GM19043 (cell line): ENCODE results near the gene CA5B.
"Not testable (repeated sequence)": the region's sequence is repeated elsewhere in the genome, so short reads cannot be mapped to it uniquely, and the experiment has no call there.

Experiments used
- ATAC-seq: cut with Tn5 transposase; IDR thresholded peaks from one replicate; pipeline ENCODE4 v1.9.1; 2021; ENCODE audit warnings: low read depth; ENCODE audit not compliant: unreplicated experiment

The CA5B gene

DNA sequence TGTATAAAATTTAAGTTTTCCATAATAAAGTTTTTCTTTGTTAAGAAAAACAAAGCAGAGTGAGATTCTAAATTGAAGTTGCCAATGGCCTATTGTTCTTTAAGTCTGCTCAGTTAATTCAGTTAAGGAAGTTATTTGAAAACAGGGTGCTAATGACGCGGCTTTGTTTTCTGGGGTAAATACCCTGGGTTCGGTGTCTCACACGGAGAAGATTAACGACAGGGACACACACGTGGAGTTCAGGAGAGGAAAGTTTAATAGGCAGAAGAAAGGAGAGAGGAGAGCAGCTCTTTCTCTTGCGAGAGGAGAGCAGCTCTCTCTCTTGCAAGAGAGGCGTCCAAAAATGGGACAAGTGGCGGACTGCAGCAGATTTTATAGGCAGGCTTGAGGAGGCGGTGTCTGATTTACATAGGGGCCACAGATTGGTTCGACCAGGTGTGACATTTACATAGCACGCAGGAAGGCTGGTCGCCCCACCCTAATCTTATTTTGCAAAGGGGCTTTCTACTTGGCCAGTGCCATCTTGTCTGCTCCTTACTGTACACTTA, 9.6 kb downstream of the CA5B start:
- ATAC-seq: no peak

DNA sequence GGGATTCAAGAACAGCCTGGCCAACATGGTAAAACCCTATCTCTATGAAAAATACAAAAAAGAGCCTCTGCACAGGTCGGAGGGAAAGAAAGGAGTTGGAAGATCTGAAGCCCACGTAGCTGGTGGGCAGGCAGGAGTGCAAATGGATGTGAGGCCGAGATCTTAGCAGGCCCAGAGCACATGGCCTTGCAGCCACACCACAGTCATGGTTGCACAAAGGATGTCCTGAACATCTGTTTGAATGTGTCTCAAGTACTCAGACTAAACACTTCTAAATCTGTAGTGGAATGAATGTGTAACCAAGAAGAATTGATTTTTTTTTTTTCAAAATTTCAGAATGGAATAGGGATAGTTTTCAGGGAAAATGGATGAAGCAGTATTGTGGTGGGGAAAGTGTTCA, 10.8 kb downstream of the CA5B start:
- ATAC-seq: no peak

DNA sequence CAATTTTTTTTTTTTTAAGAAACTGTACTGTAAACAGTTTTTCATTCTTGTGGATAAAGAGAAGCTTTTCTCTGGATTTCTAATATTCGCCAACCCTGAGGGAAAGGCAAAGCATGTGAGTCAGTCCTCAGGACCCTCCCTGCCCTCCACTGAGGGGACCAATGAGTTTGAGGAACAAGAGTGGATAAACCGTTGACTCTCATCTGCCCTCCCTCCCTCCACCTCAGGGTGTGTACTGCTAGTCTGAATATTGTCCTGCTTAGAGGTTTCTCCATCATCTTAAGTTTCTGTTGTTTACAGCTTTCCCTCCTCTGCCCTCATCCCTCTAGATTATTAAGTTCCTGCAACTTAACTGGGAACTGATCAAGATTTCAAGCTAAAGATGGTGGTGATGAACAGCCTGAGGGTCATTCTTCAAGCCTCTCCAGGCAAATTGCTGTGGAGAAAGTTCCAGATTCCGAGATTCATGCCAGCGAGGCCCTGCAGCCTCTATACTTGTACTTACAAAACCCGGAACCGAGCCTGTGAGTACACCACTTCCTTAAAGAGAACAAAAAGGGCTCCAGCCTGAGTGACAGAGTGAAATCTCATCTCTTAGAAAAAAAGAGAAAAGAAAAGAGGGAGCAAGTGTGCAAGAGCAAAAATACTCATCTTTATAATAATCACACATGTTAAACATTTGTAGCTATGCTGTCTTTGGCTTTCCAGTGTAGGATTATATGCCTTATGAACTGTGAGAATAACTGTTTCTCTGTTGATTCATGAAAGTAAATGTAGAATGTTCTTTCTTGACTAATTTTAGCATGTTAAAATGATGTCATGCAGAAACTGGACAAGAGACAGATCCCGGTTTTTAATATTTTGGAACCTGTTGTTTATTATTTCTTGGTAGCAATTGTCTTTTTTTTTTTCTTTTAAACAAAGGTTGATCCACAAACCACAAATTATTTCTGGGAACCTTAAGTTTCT, 11.9 kb downstream of the CA5B start:
- ATAC-seq: no peak

DNA sequence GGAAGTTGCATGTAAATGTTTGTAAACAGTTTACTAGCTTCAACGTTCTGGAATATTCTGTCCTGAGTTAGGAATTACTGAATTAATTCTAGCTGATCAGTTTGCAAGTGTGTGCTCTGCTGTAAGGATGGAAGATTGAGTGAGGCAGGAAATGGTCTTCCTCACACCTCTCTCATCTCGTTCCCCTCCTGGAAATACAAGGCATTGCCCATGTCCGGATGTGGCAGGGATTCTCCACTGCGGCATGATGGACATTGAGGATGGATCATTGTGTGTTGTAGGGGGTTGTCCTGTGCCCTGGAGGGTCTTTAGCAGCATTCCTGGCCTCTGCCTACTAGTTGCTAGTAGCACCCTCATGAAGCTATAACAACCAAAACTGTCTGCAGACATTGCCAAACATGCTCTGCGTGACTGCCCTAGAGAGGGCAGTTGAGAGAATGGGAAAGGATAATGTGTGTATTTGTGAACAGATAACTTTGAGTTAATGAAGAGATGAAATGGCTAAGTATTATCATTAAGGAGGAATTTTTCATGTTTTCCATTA, 12.6 kb downstream of the CA5B start:
- no peak for ATAC-seq

DNA sequence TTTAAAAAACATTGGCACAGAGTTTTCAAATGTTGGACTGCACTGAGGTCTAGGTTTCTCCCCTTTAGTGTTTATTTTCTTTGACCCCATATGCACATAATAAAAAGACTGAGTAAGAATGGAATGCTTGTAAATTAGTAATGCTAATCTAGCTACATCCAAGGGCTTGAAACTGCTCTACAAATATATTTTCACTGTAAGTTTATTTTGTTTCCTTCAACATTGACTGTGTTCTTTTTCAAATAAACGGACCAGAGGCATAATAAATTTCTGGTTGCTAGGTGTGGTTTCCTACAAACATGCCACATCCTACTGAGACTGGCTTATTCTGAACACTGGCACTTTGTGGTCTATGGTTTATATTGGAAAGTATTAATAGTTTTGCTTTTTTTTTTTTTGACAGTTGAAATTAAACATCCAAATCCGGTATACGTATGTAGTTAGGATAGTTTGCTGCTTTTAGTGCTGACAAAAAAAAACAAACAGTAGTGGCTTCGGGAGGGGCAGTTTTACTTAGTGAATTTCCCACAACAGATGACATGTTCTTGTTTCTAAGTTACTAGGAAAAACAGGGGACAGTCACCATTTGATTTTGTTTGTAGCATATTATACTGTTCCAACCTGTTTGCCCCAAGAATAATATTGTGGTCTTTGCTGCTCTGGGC, 13.2 kb downstream of the CA5B start:
- ATAC-seq: no peak

DNA sequence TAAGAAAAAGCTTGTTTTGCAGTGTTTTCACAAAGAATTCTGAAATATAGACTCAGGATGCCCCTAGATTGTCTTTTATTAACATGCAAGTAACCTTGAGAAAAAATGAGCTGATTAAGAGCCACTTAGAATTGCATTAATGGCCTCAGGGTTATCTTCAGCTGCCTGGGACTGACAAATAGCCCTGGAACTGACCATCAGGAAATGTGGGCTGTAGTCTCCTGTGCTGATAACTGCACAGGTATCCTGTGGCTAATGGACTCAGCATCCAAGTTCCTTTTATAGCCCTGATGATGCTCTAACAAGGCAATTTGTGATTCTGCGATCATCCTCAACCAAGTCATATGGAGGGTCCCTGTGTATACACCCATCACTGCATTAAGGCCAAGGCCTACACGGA, 17.0 kb downstream of the CA5B start:
- ATAC-seq: no peak

DNA sequence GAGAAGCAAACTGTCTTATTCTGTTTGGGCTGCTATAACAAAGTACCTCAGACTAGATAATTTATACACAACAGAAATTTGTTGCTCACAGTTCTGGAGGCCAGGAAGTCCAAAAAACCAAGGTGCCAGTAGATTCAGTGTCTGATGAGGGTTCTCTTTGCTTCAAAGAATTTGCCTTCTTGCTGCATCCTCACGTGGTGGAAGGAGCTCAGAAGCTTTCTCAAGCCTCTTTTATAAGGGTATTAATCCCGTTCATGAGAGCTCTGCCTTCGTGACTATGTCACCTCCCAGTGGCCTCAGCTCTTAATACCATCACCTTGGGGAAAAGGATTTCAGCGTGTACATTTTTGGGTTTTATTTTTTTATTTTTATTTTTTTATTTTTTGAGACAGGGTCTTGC, 20.1 kb downstream of the CA5B start:
- no peak for ATAC-seq

DNA sequence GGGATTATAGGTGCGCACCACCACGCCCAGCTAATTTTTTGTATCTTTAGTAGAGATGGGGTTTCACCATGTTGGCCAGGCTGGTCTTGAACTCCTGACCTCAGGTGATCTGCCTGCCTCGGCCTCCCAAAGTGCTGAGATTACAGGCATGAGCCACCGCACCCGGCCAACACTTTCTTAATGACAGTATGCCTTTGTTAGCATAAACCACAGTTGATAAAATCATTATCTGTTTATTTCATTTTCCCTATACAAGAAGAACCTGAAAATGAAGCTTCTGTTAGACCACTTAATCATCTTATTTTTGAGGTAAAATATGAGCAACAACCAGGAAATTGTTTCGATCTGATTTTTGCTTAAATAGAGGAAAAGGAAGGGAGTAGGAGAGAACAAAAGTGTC, 21.8 kb downstream of the CA5B start:
- ATAC-seq: not testable (repeated sequence)

DNA sequence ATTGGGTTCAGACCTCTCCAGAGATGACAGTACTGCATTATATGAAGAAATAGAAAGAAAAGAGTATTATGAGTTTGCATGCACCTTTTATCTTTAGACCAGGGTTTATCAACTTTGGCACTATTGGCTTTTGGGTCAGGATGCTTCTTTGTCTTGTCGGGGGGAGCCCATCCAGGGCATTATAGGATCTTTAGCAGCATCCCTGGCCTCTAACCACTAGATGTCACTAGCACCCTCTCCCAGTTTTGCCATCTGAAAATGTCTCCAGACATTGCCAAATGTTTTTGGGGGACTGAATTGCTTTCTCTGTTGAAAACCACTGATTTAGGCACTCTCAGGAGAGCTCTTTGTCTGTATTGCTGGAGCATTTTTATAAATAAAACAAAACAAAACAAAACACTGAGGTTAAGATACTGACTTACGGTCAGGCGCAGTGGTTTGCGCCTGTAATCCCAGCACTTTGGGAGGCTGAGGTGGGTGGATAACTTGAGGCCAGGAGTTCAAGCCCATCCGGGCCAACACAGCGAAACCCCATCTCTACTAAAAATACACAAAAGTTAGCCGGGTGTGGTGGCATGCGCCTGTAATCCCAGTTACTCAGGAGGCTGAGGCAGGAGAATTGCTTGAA, 23.6 kb downstream of the CA5B start:
- no peak for ATAC-seq

DNA sequence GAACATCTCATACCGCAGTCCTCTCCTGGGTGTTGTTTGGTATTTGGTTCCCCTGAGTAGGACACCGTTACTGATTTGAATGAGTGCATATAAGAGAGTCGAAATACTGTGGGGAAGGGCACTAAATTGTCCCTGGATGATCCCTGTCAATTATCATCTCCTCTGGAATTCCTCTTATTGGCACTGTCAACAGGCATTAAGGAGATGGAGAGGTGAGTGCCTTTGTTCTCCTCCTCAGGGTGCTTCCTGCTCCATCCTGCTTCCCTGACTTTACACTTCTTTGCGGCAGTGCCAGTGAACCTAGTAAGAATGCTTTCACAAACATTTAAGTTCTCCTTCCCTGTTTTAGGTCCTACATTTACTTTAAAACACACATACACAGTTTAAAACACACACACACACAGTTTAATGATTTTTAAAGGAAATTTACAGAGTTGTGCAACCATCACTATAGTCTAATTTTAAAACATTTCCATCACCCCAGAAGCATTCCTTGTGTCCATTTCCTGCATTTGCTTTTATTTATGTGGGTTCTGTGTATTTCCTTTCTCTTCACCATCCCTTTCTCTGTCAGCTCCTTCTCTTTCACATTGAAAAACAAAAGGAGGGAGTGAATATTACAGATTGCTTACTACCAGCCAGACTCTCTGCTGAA, 31.4 kb downstream of the CA5B start:
- no peak for ATAC-seq

DNA sequence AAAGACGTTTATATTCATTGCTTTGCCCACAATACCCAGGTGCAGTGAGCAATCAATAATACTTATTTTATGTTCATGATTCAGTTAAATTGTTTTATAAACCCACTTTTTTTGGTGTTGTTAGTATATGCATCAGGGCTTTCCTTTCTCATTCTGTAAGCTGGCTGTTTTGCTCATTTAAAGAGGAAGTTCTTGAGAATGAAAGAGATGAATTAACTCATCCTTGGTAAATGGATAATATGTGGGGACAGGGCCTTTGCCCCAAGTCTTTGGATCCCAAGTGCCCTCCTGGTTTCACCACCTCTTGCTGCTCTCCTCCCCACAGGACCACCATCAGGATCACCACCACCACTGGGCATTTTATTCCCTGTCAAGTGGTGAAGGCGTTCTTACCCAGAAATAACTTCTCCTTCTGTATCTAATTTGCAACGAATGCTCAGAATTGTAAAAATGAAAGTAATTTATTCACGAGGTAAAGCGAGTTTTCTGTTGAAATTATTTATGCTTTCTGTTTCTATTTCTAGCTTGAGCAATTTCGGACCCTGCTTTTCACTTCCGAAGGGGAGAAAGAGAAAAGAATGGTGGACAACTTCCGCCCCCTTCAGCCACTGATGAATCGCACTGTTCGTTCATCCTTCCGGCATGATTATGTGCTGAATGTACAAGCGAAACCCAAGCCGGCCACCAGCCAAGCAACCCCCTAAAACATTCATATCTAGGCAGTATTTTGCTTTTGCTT, 44.1 kb downstream of the CA5B start:
- ATAC-seq: peak; percentile 85

DNA sequence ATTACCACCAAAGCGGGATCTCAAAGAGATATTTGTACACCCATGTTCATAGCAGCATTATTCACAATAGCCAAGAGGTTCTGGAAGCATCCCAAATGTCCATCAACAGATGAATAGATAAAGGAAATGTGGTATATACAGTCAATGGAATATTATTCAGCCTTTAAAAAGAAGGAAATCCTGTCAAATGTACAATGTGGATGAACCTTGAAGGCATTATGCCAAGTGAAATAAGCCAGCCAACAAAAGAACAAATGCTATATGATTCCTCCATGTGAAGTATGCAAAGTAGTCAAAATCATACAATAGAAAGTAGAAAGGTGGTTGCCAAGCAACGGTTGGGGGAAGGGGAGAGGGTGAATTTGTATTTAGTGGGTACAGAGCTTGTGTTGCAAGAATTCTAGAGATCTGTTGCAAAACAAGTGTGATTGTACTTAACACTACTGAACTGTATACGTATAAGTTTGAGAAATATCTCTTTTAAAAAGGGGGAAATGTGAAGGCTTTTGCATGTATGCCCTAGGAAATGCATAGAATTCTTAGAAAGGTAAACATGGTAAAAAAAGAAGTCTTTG, 47.2 kb downstream of the CA5B start:
- no peak for ATAC-seq

DNA sequence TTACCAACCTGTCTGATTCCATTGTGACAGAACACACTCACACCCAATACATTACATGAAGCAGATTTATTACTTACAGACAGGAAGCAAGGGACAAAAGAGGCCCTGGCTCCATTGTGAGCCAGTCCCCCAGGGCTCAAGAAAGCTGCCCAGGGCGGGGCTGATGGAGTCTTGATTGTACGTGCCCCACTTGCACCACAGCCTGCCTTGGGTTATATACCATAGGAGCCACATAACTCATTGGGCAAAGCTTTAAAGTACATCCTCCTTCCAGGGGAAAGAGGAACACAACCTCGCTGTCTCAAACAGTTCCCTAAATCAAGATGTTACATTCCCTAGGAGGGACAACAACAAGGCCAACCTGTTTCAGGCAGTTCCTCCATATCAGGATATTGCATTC, 48.8 kb downstream of the CA5B start:
- ATAC-seq: no peak

DNA sequence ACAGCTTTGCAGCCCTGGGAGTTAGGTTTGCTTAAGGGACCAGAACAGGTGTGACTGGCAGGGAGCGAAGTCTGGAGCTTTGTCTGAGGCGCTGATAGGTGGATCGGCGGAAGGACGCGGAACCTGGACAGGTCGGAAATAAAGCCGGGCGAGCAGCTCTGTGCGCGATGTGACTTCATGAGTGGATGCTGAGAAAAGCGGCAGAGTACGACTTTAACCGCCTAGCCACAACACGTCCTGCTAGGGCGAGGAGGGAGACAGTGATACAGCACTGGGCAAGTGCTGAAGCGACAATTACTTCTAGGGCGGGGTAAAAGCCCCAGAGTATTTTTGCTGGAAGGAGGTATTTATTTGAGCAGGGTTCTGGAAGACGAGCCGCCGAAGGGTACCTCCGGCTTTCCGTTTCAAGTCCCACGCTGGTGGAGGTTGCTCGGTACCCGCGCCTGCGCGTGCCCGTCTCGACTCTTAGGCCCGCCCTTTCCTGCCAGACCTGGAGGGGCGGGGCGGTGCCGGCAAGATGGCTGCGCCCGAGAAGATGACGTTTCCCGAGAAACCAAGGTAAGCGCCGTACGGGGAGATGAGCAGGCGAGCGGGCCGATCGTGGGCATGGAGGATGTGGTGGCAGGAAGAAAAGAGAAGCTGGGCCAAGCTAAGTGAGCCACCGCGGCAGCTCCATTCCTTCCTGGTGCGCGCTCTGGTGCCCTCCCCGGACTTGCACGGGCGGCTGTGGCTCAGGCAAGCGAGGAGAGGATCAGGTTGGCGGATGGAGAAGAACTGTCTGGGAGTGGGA, 52.1 kb downstream of the CA5B start, which contains the start of gene ZRSR2:
TSS of gene ZRSR2 (plus strand) at position 506 of the 790 bp plus-strand sequence. CDS start at position 518, 12 bp downstream.
- peak; percentile 92 for ATAC-seq

DNA sequence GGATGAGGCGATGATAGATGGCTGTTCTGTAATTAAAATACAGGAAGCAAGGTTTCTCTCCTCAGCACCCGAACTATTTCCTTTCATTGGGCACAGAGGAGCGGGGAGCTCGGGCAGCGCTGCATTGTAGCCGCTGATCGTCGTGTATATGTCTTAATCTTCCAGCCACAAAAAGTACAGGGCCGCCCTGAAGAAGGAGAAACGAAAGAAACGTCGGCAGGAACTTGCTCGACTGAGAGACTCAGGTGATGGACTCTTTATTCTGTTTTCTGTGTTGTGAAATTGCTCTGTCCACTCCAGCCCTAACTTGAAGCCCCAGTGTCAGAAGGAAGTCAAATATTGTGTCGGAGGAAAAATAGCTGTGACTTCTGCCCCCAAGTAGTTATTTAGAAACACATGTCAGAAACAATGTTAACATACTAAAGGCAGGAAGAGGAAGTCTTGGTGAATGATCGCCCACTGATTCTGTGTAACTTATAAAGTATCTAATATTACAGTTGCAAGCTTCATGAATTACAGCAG, 52.8 kb downstream of the CA5B start:
- peak; percentile 5 for ATAC-seq

DNA sequence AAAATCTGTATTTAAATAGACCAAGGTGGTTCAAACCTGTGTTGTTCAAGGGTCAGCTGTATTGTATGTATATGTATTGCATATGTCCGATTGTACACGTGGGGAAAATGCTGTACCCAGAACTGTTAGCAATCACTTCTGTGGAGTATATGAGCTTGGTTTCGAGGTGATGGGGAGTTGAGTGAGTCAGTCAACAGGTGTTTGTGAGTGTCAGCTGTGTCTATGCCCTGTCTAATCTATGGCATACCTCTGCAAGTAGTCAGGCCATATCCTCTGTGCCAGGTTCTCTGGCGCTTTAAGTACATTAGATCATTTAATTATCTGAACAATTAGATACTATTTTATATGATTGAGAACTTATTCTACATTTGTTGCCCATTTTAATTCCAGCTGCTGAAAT, 59.6 kb downstream of the CA5B start:
- ATAC-seq: no peak

DNA sequence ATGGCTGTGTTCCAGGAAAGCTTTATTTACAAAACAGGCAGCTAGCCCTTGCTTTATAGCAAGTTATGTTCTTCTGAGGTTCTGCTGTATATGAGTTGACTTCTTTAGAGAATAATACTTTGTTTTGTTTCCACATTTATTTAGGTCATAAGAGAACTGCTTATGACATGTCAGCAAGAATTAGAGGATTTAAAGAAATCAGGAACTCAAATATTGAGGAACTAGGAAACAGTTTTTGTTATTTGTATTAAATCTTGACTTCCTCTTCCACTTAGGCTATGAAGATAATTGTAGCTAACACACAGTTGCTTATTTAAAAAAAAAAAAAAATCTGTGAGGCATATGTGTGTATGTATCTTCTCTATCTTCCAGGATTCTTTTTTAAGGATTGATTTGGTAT, 66.5 kb downstream of the CA5B start:
- ATAC-seq: no peak

DNA sequence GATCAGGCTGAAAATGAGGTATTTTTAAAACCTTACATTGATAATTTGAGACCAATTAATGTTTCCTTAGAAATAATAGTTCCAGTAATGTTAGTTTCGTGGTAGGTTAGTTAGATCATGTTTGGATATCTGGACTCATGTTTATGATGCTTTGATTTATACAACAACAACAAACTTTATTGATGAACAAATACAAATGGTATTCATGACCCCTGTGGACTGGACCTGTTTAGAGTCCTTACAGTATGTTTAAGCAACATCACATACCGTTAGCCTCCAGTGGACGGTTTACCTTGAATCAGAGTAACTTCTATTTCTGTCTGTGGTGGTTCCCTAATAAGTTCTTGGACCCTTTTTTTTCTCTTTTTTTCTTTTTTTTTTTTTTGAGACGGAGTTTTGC, 70.2 kb downstream of the CA5B start:
- ATAC-seq: no peak
